ENCODE measurements around the gene UBA6.

UBA6 gene

GRCh38 chr4:67575232-67576058 lies 125.5 kb downstream of the UBA6 start:
- DNase-seq = no peak

DNA sequence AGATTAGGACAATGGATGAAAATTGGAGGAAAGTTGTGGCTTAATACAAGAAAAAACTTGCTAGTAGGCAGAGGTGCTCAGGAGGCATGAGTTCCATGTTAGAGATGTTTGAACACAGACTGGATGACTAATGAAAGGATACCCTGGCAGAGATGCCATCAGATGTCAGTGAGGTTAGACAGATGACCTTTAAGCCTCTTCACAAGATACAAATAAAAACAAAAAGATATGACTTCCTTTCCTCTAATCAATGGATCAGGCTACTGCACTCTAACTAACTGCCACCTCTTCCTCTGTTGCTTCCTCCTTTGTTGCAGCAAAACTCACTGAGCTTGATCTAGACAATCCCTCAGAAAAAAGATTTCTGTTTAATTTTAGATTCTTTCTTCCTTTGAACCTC lies 127.8 kb downstream of the UBA6 start:
- DNase-seq = no peak

- DNase-seq = no peak
These were observed 129.0 kb downstream of the UBA6 start for GRCh38 chr4:67571975-67572374.

DNA sequence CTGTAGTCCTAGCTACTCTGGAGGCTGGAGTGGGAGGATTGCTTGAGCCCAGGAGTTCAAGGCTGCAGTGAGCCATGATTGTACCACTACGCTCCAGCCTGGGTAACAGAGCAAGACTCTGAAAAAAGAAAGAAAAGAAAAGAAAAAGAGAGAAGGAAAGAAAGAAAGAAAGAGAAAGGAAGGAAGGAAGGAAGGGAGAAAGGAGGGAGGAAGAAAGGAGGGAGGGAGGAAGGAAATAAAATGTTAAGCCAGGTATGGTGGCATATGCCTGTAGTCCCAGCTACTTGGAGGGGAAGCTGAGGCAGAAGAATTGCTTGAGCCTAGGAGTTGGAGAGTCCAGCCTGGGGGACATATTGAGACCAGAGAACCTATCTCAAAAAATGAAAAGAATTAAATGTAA lies 130.4 kb downstream of the UBA6 start:
- no peak for DNase-seq

DNA sequence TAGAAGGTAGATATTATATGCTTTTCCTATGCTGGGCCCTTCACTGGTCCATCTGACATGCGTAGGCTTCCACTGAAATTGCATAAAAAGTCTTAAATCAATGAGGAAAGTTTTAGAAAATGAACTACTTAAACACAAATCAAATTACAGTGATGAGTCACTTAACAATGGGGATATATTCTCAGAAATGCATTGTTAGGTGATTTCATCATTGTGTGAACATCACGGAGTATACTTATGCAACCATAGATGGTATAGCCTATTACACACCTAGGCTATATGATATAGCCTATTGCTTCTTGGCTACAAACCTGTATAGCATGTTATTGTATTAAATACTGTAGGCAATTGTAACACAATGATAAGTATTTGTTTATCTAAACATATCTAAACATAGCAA lies 132.1 kb downstream of the UBA6 start:
- no peak for DNase-seq

GRCh38 chr4:67566335-67566734 lies 134.6 kb downstream of the UBA6 start:
- DNase-seq = no peak

DNA sequence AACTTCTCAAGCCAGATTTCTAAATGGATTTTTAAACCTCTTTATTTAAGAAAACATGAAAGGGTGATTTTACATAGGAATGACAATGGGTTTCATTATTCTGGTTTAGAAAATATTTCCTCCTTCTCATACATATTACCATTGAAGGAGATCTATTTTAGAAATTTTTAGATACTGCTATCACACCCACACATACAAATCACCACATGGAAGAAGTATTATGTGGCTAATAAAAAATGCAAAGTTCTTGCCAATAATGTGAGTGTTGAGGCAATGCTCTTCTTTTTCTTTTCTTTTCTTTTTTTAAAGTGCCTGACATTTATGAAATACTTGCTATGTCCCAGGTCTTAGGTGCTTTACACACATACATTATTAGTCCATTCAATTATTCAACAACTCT lies 135.7 kb downstream of the UBA6 start:
- DNase-seq = no peak
